Activated effector memory CD4-positive, alpha-beta T cell treated with anti-CD3 and anti-CD28 coated beads, Interleukin-2, amount 50 U/mL, for 16 hours (primary cell): ENCODE results near the gene DGKG.

Source experiments
- DNase-seq: peaks from one replicate; pipeline ENCODE4 v3.0.0-alpha.2; 2020

Gene DGKG

DNA sequence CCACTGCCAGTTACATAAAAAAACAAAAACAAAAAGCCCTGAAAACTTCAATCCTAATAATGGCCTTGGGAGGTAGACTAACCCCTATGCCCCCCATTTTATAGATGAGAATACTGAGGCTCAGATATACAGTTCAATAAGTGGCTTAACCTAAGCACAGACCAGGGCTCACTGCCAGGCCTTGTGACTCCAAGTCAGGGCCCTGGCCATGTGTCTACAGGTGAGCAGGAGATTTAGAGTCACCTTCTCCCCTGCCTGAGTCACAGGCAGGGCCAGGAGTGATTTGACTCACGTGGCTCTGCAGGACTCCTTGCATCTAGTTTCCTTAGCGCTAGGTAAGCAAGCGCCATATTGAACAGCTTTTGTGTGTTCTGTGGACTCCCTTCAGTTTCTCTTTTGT is 154.5 kb downstream of the DGKG start:
- DNase-seq = no peak

DNA sequence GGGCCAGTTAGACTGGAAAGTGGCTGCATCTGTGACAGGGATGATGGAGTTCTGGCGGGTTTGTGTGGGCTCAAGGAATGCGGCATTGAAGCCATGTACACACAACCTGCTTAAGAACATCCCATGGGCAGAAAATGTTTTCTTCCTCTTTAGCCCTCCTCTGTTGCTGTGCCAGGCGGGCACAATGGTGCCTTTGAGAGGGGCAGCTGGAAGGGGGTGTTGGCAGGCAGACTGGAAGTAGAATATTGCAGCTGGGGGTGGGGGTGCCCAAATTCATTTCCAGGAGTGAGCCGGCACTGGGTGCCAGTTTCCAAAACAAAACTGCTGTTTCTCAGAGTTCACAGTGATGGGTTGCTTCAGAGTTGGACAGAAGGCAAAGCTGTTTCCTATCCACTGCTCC is 161.3 kb downstream of the DGKG start:
- DNase-seq = no peak

DNA sequence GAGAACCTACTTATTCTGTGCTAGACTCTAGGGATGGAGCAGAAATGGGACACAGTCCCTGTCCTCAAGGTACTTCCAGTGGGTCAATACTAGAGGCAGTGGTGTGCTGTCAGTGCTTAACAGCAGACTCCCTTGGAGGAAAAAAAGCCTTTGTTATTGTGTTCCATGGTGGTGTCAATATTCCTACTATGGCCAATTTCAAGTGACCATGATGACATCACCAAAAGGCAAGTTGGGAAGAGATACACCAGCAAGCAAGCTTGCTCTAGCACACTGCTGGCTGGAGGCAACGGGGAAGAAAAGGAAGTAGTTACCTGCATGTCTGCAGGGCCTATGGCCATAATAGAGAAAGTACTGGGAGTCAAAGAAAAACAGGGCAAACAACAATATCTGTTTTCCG is 163.6 kb downstream of the DGKG start:
- DNase-seq = no peak

DNA sequence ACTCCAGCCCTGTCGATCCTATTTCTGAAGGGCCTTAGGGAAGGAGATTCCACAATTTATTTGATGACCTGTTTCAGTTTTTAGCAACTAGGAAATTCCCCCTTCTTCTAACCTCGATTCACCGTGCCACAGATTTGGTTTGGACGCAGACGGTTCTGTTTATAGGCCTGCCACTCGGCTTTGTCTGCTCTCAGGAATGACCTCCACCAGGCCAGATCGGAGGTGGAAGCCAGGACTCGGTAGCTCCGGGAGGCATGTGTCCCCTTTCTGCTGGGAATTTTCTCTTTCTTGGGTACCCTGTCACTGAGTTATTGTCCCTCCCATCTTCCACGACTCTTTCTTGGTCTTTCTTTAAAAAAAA is 167.6 kb downstream of the DGKG start:
- no peak for DNase-seq

DNA sequence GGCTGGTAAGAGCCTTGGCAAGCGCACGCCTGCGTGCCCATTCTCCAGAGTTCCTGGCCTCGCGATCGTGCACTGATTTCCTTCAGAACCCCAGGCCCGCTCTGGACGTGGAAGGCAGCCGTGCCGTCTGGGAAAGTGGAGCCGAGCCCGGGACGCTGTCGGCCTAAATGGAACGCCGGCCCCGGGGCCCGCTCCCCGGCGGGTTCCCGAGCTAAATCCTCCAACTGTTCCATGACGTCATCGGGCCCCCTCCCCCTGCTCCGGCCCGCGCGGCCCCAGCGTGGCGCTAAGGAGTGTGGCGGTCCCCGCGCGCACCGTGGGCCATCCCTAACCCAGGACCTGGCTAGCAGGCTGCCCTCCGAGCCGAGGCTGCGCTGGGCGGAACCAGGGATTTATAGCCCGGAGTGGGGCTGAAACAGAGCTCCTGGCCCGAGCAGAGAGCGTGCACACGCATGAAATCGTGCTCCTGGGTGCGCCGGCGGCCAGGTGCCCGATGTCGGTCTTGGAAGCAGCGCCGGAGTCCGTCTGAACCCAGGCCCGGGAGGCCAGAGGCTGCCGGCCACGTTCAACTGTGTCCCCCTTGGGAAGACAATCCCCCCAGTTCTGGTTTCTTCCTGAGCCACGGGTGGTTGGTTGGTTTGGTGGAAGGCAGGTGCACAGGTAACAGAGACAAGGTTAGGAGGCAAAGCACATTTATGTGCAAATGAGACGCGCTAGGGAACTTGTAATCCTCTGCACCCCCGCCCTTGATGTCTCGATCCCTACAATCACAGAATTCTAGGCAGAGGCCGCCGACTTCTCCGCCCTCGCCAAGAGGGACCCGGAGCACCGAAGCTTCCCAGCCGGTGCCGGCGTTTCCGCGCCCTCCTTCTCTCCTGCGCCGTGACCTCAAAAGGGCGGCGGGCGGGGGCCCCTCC is 168.2 kb downstream of the DGKG start:
- no peak for DNase-seq

DNA sequence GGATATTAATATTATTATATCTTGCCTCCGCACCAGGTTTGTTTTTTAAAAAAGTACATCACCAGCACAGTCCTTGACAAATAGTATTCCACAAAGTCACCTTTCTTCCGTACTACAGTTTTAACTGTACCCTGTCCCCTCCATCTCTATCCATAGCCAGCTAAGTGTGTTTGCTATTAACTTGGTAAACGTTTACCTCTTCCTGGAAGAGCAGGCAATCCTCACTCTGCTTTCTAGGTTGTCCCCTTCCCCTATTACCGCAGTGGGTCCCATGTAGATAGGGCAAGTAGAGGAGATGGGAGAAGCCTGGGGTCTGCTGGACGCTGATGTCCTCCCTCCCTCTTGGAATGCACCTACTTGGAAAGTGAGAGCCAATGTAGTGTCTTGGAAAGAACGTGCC is 169.2 kb downstream of the DGKG start:
- no peak for DNase-seq

DNA sequence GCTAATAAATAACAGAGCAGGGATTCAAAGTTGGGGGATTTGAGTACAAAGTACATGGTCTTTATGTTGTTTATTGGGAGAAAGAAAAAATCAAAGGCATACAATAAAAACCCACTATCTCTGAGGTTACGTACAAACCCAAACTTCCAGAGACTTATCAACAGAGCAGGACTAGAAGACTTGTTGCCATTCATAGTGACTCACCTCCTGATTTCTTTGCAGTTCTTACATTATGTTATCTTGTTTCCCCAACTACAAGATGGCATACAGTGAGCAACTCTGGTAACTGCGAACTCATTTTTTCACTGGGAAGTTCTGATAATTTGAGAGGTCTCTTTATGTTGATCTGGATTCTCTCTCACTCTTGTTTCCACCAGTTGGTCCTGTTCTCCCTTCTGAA is 172.5 kb downstream of the DGKG start:
- no peak for DNase-seq

DNA sequence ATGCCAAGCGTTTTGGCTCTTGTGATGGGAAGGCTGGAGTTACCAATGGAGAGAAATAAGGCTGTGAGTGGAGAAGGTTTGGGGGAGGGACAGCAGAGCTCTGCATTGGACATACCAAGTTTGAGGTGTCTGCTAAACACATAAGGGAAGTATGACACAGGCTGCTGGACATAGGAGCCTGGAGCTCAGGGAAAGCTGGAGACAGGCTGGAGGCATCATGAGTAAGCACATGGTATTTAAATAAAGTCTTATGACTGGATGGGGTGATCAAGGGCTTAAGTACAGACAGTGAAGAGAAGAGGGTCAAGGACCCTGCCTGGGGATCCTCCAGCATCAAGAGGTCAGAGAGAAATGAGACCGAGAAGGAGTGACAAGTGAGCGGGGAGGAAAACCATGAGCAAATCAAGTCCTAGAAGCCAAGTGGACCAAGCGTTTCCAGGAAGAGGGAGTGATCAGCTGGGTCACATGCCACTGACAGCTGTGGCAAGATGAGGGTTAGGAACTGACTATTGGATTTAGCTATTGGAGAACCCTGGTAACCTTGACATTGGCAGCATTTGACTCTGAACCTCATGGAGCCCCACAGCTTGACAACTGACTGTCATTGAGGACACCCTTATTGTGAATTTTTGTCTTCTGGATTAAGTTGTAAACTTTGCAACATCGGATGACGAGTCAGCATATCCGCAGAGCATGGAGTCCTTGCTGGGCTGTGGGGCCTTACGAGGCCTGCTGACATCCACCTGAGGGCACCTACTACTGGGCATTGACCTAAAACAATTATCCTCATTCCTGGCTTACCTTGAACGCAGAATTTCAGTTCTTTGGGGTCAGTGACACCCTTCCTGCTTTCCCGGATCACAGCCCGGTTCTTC is 174.4 kb downstream of the DGKG start:
- no peak for DNase-seq

DNA sequence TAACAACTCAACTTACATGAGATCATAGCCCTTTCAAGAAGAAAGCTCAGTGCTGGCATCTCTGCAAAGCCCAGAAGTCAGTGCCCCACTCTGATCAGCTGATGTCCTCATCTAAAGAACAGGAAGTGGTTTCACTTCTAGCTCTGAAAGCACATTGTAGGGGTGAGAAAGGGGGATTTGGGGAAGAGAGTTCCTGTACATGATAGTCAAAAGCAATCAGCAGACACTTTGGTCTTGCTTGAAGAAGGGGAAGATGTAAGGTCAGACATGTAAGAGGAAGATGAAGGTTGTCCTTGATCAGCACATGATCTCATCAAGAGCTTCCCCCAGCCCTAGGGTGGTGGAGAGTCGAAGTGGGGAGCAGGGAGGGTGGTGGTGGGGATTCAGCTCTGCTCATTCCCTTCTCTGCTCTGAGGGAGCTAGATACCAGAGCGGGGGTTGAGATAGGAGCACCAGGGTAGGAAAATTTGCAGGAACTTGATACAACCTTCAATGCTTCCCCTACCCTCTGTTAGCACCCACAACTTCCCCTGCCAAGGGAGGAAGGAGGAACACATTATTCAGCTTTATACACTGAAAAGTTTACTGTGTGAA is 176.7 kb downstream of the DGKG start:
- DNase-seq = no peak

DNA sequence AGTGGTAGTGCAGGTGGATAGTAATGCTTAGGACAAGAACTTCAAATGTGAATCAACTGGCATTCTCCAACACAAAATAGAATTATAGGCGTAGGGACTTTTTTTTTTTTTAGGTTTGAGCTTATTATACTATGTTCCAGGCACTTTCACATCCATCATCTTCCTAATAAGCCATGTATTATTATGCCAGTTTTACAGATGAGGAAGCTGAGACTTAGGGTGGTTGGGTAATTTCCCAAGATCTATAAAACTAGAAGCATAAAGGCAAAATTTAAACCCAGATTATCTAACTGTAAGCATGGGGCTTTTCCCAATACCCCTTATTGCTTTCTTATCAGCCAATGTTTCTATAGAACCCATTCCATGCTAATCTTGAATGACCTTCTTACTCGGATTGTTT is 178.0 kb downstream of the DGKG start:
- DNase-seq = no peak

DNA sequence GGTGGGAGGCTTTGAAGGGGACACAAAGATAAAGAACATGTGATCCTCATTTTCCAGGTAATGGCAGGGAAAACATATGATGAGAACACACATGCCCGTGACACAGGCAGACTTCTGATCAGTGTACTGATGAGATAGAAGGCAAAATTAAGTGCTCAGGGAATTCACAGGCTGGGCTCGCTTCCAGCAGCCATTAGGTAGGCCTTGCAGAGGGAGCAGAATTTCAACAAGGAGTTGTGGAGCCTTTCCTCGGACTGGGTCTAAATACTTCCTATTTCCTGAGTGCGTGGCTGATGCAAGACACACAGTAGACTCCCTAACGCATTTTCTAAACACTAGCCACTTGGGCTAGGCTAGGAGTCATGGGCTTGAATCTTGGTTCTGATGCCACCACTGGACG is 179.2 kb downstream of the DGKG start:
- DNase-seq = no peak

DNA sequence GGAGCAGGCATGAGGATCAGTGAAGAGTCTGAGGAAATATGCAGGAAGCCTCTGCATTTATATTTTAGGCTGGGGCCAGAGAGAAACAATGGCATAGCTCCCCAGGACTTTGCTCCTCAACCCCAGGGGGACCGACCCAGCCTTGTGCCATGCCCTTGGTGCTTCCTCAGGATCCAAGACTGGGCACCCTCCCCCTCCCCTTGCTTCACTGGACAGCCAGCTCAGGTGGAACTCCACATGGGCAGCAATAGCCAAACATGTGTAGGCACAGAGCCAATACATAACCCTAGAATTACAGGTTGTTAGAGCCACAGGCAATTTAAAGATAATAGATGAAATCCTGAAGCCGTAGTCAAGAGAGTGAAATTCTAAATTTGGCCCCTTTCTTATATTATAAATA is 180.1 kb downstream of the DGKG start:
- no peak for DNase-seq

DNA sequence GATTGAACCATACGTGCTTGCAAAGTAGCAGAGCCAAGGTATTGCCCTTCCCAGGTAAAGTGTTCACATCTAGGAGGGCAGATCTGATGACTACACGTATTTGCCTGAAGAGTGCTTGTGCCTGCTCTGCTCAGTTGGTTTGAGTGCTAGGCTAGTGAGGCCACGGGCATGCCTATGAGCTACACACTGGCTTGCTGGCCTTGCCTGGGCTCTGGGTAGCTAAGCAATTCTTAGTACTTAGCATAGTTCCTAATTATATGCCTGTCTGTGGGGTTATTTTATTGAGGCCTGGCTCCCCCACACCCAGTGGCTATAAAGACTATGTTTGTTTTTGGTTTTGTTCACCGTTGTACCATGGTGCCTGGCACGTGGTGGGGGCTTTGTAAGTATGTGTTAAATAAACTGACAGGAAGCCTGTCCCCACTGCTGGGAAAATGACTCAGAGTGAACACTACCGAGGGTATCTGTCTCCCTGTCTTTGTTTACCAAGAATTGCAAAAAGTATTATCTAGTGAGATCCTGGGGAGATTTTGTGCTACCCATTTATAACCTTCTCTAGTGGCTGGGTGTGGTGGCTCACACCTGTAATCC is 181.0 kb downstream of the DGKG start:
- no peak for DNase-seq

DNA sequence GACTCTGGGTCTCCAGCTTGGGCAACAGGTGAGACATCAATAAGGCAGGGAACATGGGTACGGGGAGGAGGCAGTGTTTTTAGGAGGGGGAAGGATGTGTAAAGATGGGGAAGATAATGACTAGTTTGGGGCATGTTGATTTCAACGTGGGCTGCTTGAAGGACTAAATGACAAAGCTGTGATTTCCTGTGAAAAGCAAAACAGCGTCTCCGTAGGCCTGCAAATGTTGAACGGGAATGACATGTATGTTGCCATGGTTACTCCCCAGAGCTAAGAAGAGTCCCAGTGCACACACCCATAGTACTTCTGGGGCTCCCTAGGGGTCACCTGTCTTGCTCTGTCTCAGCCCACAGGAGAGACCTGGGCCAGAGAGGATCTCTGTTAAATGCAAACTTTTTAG is 181.9 kb downstream of the DGKG start:
- no peak for DNase-seq

DNA sequence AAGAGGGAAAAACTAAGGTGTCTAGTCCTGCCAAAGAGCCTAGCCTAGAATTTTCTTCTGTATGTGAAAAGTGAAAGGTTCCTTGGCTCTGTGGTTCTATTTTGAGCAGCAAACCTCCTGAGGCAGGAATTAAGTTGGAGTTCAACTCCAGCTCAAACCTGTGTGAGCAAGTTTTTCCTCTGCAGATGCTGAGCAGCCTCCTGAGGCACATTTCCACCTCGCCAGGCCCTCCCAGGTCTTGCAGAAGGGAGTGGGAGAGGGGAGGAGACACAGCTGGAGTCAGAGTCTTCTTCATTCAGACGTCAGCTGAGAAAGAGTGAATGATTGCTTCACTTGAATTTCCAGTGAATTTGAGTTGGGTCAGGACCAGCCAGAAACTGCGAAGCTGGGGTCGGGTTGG is 183.6 kb downstream of the DGKG start:
- no peak for DNase-seq

DNA sequence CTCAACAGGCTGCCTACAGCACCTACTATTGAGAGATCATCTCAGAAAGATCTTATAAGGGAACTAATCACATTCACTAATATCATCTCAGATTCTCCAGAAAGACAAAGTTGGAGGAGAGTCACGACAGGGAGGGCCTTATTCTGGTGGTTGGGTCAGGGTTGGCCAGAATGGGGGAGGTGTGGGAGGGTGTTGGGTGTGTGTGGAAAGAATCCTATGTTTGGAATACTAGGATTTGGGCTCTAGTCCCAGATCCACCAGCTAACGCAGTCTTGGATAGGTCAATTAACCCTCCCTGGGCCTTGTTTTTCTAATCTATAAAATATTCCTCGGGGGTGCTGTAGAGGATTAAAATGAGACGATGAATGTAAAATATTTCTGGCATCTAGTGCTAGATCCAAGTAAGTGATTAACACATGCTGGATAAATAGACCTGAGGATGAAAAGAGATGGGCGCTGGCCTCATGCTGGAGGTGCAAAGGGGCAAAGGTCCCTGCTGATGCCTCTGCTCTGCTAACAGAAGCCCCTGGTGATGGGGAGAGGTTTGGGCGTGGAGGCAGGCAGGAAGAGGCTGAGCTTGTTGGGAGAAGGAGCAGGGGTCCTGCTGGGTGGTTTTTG is 185.6 kb downstream of the DGKG start:
- DNase-seq = no peak

DNA sequence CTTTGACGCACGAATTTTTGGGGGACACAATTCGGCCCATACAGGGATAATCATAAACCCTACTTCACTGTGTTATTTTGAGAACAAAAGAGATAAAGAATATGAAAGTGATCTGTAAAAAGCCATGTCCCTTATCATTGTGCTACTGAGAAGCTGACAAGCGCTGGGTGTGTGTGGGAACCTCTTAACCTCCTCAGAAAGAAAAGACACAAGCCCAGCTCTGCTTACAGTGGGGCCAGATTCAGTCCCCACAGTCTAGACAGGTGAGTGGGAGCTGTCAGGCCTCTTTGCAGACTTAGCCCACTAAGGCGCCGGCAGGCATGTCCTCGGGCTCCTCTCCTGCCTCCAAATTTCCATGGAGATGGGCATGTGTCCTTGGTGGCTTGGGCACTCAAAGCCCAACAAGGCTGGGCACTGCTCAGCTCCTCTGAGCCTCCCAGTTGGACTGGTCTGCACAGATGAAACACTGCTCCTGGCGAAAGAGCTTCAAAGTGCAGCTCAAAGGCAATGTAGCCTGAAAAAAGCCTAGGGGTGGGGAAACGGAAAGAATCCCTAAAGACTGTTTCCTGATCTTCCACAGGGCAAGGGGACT is 188.7 kb downstream of the DGKG start:
- DNase-seq = no peak

DNA sequence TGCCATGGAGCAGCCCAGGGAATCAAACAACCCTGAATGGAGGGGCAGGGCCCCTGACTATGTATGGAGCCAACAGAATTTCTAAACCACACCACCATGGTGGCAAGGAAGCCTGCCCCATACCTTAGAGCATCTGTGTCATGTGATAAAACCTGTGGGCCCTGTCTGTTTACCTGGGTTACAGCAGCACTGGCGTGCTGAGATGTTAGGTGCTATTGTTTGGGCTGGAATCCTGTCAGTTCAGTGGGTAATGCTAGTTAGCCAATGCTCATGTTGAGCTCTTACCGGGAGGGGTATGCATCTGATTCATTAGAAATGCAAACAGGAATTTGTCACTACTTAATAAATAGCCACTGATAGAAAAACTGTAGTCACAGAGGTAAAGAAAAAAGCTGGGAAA is 189.7 kb downstream of the DGKG start:
- no peak for DNase-seq

DNA sequence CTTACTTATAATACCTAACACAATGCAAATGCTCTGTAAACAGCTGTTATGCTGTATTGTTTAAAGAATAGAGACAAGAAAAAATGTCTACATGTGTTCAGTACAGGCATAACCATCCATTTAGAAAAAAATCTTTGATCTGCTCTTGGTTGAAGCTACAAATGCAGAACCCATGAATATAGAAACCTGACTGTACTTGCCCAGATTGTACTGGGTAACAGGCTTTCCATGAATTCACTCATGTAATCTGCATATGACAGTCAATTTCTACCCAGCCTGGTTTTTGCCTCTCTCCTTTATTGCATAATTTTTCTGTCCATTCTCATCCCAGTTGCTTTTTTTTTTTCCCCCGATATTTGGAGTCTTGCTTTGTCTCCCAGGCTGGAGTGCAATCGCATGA is 190.5 kb downstream of the DGKG start:
- no peak for DNase-seq

DNA sequence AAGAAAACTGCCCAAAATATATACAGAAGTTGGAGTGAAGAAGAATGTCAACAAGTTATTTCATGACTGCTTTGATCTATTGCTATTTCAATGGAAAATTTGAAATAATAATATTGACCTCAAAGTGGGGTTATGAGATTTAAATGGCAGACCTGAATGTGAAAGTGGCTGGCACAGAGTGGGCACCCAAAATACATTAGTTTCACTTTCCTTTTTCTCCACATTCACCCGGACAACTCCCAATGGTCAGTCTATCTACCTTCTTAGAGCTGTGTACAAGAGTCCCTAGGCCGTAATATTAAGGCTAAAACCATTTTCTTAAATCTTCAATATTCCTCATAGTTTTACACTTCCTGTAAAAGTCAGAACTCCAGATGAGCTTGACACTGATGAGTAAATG is 191.5 kb downstream of the DGKG start:
- DNase-seq = no peak

DNA sequence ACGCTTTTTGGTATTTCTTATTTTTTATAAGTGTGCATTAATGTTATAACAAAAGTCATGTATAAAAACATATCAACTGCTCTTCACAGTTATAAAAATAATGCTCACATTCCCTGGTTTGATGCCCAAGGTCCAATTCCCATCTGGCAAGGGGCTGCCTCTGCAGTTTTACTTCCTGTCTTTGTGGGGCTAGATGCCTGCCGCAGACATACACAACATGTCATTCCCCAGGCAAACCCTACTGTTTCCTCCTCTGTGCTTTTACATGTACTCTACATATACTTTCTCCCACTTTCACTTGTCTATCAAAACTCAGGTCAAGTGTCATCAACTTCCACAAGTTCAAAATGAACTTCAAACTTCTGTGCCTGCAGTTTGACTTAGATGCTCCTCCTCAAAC is 192.7 kb downstream of the DGKG start:
- no peak for DNase-seq

DNA sequence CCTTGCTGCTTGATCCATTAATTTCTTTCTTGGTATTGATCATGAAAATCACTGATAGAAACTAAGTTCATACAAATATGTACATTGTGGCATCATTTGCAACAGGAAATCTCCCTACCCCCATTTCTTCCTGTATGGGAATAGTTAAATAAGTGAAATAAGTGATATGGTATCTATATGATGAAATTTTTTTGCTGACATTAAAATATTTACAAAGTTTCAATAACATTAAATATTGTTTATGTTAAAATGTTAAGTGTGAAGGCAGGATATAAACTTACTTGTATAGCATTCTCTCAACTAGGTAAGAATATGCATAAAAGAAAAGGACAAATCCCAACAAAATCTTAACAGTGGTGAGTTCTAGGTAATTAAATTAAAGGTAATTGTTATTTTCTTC is 193.1 kb downstream of the DGKG start:
- DNase-seq = no peak
